HEK293 (cell line): ENCODE results near the gene TBCEL.

Experiments
- BCL11A ChIP-seq: fragments of 450-650 bp; formaldehyde crosslinking; IDR thresholded peaks from 2 replicates; pipeline ENCODE4 v1.5.1; 2016; ENCODE audit warnings: low read depth, missing biosample characterization, missing genetic modification characterization
- INSM2 ChIP-seq: fragments of 450-650 bp; formaldehyde crosslinking; IDR thresholded peaks from 2 replicates; pipeline ENCODE4 v1.5.1; 2016; ENCODE audit warnings: missing biosample characterization, missing genetic modification characterization
- KLF17 ChIP-seq: fragments of 450-650 bp; formaldehyde crosslinking; IDR thresholded peaks from 2 replicates; pipeline ENCODE4 v1.5.1; 2016; ENCODE audit warnings: missing biosample characterization, missing genetic modification characterization
- MZF1 ChIP-seq: fragments of 450-650 bp; formaldehyde crosslinking; IDR thresholded peaks from 2 replicates; pipeline ENCODE4 v1.5.1; 2017; ENCODE audit warnings: missing biosample characterization, missing genetic modification characterization, borderline replicate concordance
- SP2 ChIP-seq: fragments of 450-650 bp; formaldehyde crosslinking; IDR thresholded peaks from 2 replicates; pipeline ENCODE4 v1.5.1; 2016; ENCODE audit warnings: missing biosample characterization, missing genetic modification characterization
- TCF7L2 ChIP-seq: IDR thresholded peaks from 2 replicates; pipeline ENCODE4 v1.6.1; 2011; ENCODE audit warnings: low read depth, mild to moderate bottlenecking, inconsistent platforms, low read length, moderate library complexity, borderline replicate concordance
- YY2 ChIP-seq: fragments of 450-650 bp; formaldehyde crosslinking; IDR thresholded peaks from 2 replicates; pipeline ENCODE4 v1.5.1; 2016; ENCODE audit warnings: missing biosample characterization, missing genetic modification characterization
- ZBTB21 ChIP-seq: fragments of 450-650 bp; formaldehyde crosslinking; IDR thresholded peaks from 2 replicates; pipeline ENCODE4 v1.5.1; 2017; ENCODE audit warnings: missing biosample characterization, missing genetic modification characterization
- ZBTB8A ChIP-seq: fragments of 450-650 bp; formaldehyde crosslinking; IDR thresholded peaks from 2 replicates; pipeline ENCODE4 v1.5.1; 2016; ENCODE audit warnings: missing biosample characterization, missing genetic modification characterization
- ZEB2 ChIP-seq: fragments of 450-650 bp; formaldehyde crosslinking; IDR thresholded peaks from 2 replicates; pipeline ENCODE4 v1.5.1; 2016; ENCODE audit warnings: missing biosample characterization, missing genetic modification characterization
- ZFP37 ChIP-seq: fragments of 450-650 bp; formaldehyde crosslinking; IDR thresholded peaks from 2 replicates; pipeline ENCODE4 v1.5.1; 2016; ENCODE audit warnings: missing biosample characterization, missing genetic modification characterization
- ZNF132 ChIP-seq: fragments of 450-650 bp; formaldehyde crosslinking; IDR thresholded peaks from 2 replicates; pipeline ENCODE4 v1.5.1; 2017; ENCODE audit warnings: missing biosample characterization, missing genetic modification characterization, borderline replicate concordance
- ZNF175 ChIP-seq: fragments of 450-650 bp; formaldehyde crosslinking; IDR thresholded peaks from 2 replicates; pipeline ENCODE4 v1.5.1; 2016; ENCODE audit warnings: missing biosample characterization, missing genetic modification characterization
- ZNF211 ChIP-seq: fragments of 450-650 bp; formaldehyde crosslinking; IDR thresholded peaks from 2 replicates; pipeline ENCODE4 v1.5.1; 2016; ENCODE audit warnings: low read depth, missing biosample characterization, missing genetic modification characterization
- ZNF239 ChIP-seq: fragments of 450-650 bp; formaldehyde crosslinking; IDR thresholded peaks from 2 replicates; pipeline ENCODE4 v1.5.1; 2016; ENCODE audit warnings: missing biosample characterization, missing genetic modification characterization
- ZNF335 ChIP-seq: fragments of 450-650 bp; formaldehyde crosslinking; conservative IDR thresholded peaks from 2 replicates; pipeline ENCODE4 v1.5.1; 2016; ENCODE audit warnings: missing biosample characterization, missing genetic modification characterization
- ZNF341 ChIP-seq: fragments of 450-650 bp; formaldehyde crosslinking; IDR thresholded peaks from 2 replicates; pipeline ENCODE4; 2016; ENCODE audit warnings: low read depth, missing biosample characterization, missing genetic modification characterization
- ZNF391 ChIP-seq: fragments of 450-650 bp; formaldehyde crosslinking; IDR thresholded peaks from 2 replicates; pipeline ENCODE4 v1.5.1; 2016; ENCODE audit warnings: low read depth, missing biosample characterization, missing genetic modification characterization, borderline replicate concordance
- ZNF449 ChIP-seq: fragments of 450-650 bp; formaldehyde crosslinking; IDR thresholded peaks from 2 replicates; pipeline ENCODE4 v1.5.1; 2017; ENCODE audit warnings: missing biosample characterization, mild to moderate bottlenecking, missing genetic modification characterization, moderate library complexity
- ZNF48 ChIP-seq: fragments of 450-650 bp; formaldehyde crosslinking; IDR thresholded peaks from 2 replicates; pipeline ENCODE4 v1.5.1; 2016; ENCODE audit warnings: missing biosample characterization, missing genetic modification characterization
- ZNF510 ChIP-seq: fragments of 450-650 bp; formaldehyde crosslinking; IDR thresholded peaks from 2 replicates; pipeline ENCODE4 v1.5.1; 2018; ENCODE audit warnings: mild to moderate bottlenecking, missing genetic modification characterization, missing biosample characterization; ENCODE audit not compliant: insufficient replicate concordance
- ZNF514 ChIP-seq: fragments of 450-650 bp; formaldehyde crosslinking; IDR thresholded peaks from 2 replicates; pipeline ENCODE4 v1.5.1; 2016; ENCODE audit warnings: missing biosample characterization, missing genetic modification characterization
- ZNF558 ChIP-seq: fragments of 450-650 bp; formaldehyde crosslinking; IDR thresholded peaks from 2 replicates; pipeline ENCODE4 v1.5.1; 2016; ENCODE audit warnings: missing biosample characterization, missing genetic modification characterization
- ZNF560 ChIP-seq: fragments of 450-650 bp; formaldehyde crosslinking; IDR thresholded peaks from 2 replicates; pipeline ENCODE4 v1.5.1; 2017; ENCODE audit warnings: missing biosample characterization, missing genetic modification characterization, borderline replicate concordance
- ZNF585B ChIP-seq: fragments of 450-650 bp; formaldehyde crosslinking; IDR thresholded peaks from 2 replicates; pipeline ENCODE4 v1.5.1; 2016; ENCODE audit warnings: missing biosample characterization, missing genetic modification characterization
- ZNF610 ChIP-seq: fragments of 450-650 bp; formaldehyde crosslinking; IDR thresholded peaks from 2 replicates; pipeline ENCODE4 v1.5.1; 2016; ENCODE audit warnings: missing biosample characterization, missing genetic modification characterization, borderline replicate concordance
- ZNF624 ChIP-seq: fragments of 450-650 bp; formaldehyde crosslinking; IDR thresholded peaks from 2 replicates; pipeline ENCODE4 v1.5.1; 2017; ENCODE audit warnings: missing biosample characterization, missing genetic modification characterization
- ZNF654 ChIP-seq: fragments of 450-650 bp; formaldehyde crosslinking; IDR thresholded peaks from 2 replicates; pipeline ENCODE4 v1.5.1; 2016; ENCODE audit warnings: low read depth, missing biosample characterization, missing genetic modification characterization
- ZNF664 ChIP-seq: fragments of 450-650 bp; formaldehyde crosslinking; IDR thresholded peaks from 2 replicates; pipeline ENCODE4 v1.5.1; 2016; ENCODE audit warnings: missing biosample characterization, missing genetic modification characterization
- ZNF692 ChIP-seq: fragments of 450-650 bp; formaldehyde crosslinking; IDR thresholded peaks from 2 replicates; pipeline ENCODE4 v1.5.1; 2016; ENCODE audit warnings: missing biosample characterization, missing genetic modification characterization
- ZNF791 ChIP-seq: fragments of 450-650 bp; formaldehyde crosslinking; IDR thresholded peaks from 2 replicates; pipeline ENCODE4 v1.5.1; 2016; ENCODE audit warnings: missing biosample characterization, missing genetic modification characterization
- ZNF843 ChIP-seq: fragments of 450-650 bp; formaldehyde crosslinking; IDR thresholded peaks from 2 replicates; pipeline ENCODE4 v1.5.1; 2016; ENCODE audit warnings: missing biosample characterization, missing genetic modification characterization
- ZXDB ChIP-seq: fragments of 450-650 bp; formaldehyde crosslinking; IDR thresholded peaks from 2 replicates; pipeline ENCODE4 v1.5.1; 2016; ENCODE audit warnings: missing biosample characterization, missing genetic modification characterization
- TF ChIP-seq, protein P1 (sequence below): fragments of 450-650 bp; formaldehyde crosslinking; IDR thresholded peaks from 2 replicates; pipeline ENCODE4 v1.5.1; 2017; ENCODE audit warnings: missing biosample characterization, missing genetic modification characterization

Gene TBCEL

DNA sequence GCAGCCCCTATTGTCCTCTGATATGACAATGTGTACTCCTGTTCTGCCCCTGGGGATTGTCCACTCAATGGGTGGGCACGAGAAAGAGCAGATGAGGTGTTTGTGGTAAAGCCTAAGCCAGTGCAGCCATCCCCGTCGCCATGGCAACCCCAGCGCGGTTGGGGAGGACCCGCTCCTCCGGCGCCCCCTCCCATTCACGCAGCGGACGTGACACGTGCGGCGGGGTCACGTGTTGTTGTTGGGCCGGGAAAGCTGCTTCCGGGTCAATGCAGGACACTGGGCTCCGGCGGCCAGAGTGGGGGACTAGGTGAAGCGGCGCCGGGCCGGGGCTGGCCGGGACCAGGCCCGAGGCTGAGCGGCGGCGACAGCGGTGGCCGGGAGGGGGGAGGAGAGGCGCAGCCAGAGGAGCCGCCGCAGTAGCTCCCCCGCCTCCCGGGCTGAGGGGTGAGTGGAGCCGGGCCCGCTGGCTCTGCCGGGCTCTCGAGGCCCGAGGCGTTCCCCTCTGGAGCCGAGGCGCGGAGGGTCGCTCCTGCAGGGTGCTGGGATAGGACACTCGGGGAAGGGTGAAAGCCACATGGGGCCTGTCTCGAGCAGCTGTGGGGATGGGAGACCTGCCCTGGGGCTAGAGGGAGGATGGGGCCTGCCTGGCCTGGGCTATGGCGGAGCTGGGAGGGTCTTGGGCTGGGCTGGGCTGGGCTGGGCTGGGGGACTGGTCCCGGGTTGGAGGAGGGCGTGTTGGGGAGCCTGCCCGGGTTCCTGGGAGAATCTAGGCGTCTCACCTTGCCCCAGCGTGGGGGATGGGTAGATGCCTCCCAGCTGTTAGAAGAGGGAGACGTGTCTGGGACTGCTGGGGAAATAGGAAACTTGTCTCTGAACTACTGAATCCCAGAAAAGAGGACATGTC, at the start of gene TBCEL (continued):
- no peak for TF ChIP-seq ZNF558 (tag by site-specific recombination)
- no peak for TF ChIP-seq YY2 (tag by site-specific recombination)
- TF ChIP-seq ZNF560 = no peak
- peak; percentile 33; the same call in 1 of the 2 replicates for TF ChIP-seq ZNF692
- TF ChIP-seq ZNF335 (tag by site-specific recombination) = peak; percentile 59; the same call in 1 of the 2 replicates
- TF ChIP-seq ZNF664 (tag by site-specific recombination) = no peak
- no peak for TF ChIP-seq ZNF175
- no peak; the same call in 1 of the 2 replicates for TF ChIP-seq KLF17
- no peak for TF ChIP-seq ZNF624
- no peak for TF ChIP-seq ZNF449 (tag by site-specific recombination)
- TF ChIP-seq ZNF341 (tag by site-specific recombination) = no peak; the same call in 1 of the 2 replicates
- no peak; the same call in 1 of the 2 replicates for TF ChIP-seq ZNF610 (tag by site-specific recombination)
- no peak for TF ChIP-seq ZNF791
- TF ChIP-seq ZNF514 = no peak
- TF ChIP-seq, protein P1, sequence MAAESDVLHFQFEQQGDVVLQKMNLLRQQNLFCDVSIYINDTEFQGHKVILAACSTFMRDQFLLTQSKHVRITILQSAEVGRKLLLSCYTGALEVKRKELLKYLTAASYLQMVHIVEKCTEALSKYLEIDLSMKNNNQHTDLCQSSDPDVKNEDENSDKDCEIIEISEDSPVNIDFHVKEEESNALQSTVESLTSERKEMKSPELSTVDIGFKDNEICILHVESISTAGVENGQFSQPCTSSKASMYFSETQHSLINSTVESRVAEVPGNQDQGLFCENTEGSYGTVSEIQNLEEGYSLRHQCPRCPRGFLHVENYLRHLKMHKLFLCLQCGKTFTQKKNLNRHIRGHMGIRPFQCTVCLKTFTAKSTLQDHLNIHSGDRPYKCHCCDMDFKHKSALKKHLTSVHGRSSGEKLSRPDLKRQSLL (tag by site-specific recombination) = no peak
- no peak for TF ChIP-seq MZF1 (tag by site-specific recombination)
- no peak for TF ChIP-seq ZNF132 (tag by site-specific recombination)
- TF ChIP-seq ZNF48 (tag by site-specific recombination) = no peak
- TF ChIP-seq ZBTB21 (tag by site-specific recombination) = no peak
- peak; percentile 26; the same call in 1 of the 2 replicates for TF ChIP-seq ZNF585B (tag by site-specific recombination)
- TF ChIP-seq ZNF843 (tag by site-specific recombination) = no peak
- no peak for TF ChIP-seq ZNF654 (tag by site-specific recombination)
- TF ChIP-seq TCF7L2 = no peak
- peak; percentile 64 for TF ChIP-seq SP2
- 0 out of 2 replicates have a peak, but pooled peaks have one; percentile 36 for TF ChIP-seq BCL11A (tag by site-specific recombination)
- no peak for TF ChIP-seq ZFP37
- TF ChIP-seq ZNF510 (tag by site-specific recombination) = no peak
- TF ChIP-seq ZEB2 (tag by site-specific recombination) = no peak
- TF ChIP-seq ZBTB8A (tag by site-specific recombination) = peak; percentile 18; the same call in 1 of the 2 replicates
- no peak for TF ChIP-seq INSM2 (tag by site-specific recombination)
- no peak for TF ChIP-seq ZNF211 (tag by site-specific recombination)
- peak; percentile 67 for TF ChIP-seq ZXDB (tag by site-specific recombination)
- TF ChIP-seq ZNF239 (tag by site-specific recombination) = no peak
- TF ChIP-seq ZNF391 (tag by site-specific recombination) = no peak
